NCI-H510A treated with DMSO at 0.1 percent for 48 hours (cell line): ENCODE data around the gene TRIOBP.

Source experiments
- DNase-seq: peaks from one replicate; lab custom pipeline; 2025; lab: John Stamatoyannopoulos, UW

The TRIOBP gene

GRCh38 chr22:37806409-37807333 lies 109.8 kb downstream of the TRIOBP start:
- DNase-seq, result no peak

- peak; percentile 88 for DNase-seq
Measured at GRCh38 chr22:37807410-37808293, 110.8 kb downstream of the TRIOBP start, which contains the start of gene GCAT. GCAT (plus strand) TSS chr22:37807934; CDS start chr22:37807968, 34 bp downstream.

GRCh38 chr22:37808294-37808657 lies 111.4 kb downstream of the TRIOBP start:
- DNase-seq, result no peak

- DNase-seq, result no peak
Measured at GRCh38 chr22:37809672-37810333, 113.0 kb downstream of the TRIOBP start.

GRCh38 chr22:37811867-37812266 lies 115.0 kb downstream of the TRIOBP start:
- DNase-seq, result no peak

GRCh38 chr22:37812869-37813678 lies 116.2 kb downstream of the TRIOBP start:
- DNase-seq, result no peak

- no peak for DNase-seq
Measured at GRCh38 chr22:37815593-37815992, 118.7 kb downstream of the TRIOBP start.

GRCh38 chr22:37816543-37817180 lies 119.8 kb downstream of the TRIOBP start:
- DNase-seq, result no peak

- DNase-seq, result peak; percentile 73
Measured at GRCh38 chr22:37817705-37818408, 121.0 kb downstream of the TRIOBP start.

GRCh38 chr22:37818409-37819104 lies 121.7 kb downstream of the TRIOBP start:
- no peak for DNase-seq

GRCh38 chr22:37819105-37819433 lies 122.2 kb downstream of the TRIOBP start:
- DNase-seq, result no peak

- no peak for DNase-seq
Measured at GRCh38 chr22:37820350-37820749, 123.5 kb downstream of the TRIOBP start.

GRCh38 chr22:37822079-37822833 lies 125.4 kb downstream of the TRIOBP start:
- peak; percentile 41 for DNase-seq

- DNase-seq, result peak; percentile 78
Measured at GRCh38 chr22:37823134-37823985, 126.5 kb downstream of the TRIOBP start, which contains the start of gene GALR3. GALR3 (plus strand) TSS chr22:37823382; CDS start chr22:37823407, 25 bp downstream.

- no peak for DNase-seq
Measured at GRCh38 chr22:37824674-37825641, 128.1 kb downstream of the TRIOBP start.
